Right lung (tissue), 5 donors: ENCODE results near the gene PAX8. TPM values are rescaled to one million over a fixed set of nuclear protein-coding genes. Genes with fewer than 3 reads are reported as not detected.
A peak's percentile ranks its signal among the peaks of the same experiment; 100 is the strongest.
"Not testable (repeated sequence)": the region's sequence is repeated elsewhere in the genome, so short reads cannot be mapped to it uniquely, and the experiment has no call there.

ENCODE experiments used
- DNase-seq, 2 donors: peaks; one replicate each; pipeline ENCODE4 v3.0.0-alpha.2; 2013
- polyA plus RNA-seq, 5 donors: library from polyadenylated mRNA; unstranded; fragments of 120-200 nt; gene quantifications; one replicate each; pipeline versions ENCODE4 v1.2.1 to v1.2.3, GENCODE V29; 2013; ENCODE audit warnings: inconsistent platforms in 1 of 5, low replicate concordance in 1 of 5; ENCODE audit not compliant: insufficient read length in 5 of 5, insufficient read depth in 1 of 5

Gene PAX8
- polyA plus RNA-seq, 5 donors = 2.0 to 14.5 (median 4.4) TPM

DNA sequence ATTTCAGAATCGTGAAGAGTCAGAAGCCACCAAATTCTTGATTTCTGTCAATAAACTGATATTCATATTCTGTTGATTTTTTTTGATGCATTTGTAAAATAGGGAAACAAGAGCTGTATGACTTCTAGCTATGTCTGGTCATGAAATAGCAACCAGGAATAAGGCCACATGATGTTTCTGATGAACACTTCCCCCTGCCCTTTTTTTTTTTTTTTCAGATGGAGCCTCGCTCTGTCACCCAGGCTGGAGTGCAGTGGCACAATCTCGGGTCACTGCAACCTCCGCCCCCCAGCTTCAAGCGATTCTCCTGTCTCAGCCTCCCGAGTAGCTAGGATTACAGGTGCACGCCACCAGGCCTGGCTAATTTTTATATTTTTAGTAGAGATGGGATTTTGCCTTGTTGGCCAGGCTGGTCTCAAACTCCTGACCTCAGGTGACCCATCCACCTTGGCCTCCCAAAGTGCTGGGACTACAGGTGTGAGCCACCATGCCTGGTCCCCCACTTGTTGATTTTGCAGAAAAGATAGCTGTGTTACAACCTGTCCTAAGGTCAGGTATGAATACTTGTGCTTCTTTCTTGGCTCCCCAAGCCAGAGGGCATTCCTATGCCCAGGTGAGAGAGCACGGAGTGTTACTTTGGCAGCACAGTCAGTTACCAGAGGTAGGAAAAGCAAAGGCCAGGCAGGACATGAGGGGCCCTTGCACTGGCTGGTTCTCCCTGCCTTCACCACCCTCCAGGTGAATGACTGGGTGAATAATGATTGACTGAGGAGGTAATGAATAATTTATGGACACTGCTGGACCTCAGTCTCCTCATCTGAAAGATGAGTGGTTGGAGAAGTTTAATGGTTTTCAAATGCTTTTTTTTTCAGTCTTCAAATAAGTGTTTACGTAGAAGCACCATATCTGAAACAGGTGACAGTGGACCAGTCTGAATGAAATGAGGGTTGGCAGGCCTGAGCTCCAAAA lies 39.6 kb downstream of the PAX8 start:
- DNase-seq = no peak

DNA sequence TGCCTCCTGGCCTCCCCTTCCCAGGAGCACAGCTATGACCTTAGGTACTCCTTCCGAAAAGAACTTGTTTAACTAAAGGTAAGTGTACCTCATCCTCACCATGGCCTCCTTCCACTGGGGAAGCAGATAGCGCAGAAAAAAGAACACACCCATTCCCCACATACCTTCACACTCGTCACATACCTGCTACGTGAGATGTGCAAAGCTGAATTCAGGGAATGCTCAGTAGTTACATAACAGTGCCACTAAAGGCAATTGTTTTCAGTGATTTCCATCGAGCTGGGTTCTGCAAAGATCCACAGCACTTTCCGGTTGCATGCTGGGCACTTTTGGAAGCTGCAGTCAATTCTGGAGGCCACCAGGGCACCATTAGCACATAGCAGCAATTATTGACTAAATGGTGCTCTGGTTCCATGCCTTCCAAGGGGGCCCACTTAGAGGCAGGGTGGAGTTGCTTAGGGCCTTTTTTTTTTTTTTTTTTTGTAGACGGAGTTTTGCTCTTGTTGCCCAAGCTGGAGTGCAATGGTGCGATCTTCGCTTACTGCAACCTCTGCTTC lies 41.0 kb downstream of the PAX8 start:
- DNase-seq = no peak

DNA sequence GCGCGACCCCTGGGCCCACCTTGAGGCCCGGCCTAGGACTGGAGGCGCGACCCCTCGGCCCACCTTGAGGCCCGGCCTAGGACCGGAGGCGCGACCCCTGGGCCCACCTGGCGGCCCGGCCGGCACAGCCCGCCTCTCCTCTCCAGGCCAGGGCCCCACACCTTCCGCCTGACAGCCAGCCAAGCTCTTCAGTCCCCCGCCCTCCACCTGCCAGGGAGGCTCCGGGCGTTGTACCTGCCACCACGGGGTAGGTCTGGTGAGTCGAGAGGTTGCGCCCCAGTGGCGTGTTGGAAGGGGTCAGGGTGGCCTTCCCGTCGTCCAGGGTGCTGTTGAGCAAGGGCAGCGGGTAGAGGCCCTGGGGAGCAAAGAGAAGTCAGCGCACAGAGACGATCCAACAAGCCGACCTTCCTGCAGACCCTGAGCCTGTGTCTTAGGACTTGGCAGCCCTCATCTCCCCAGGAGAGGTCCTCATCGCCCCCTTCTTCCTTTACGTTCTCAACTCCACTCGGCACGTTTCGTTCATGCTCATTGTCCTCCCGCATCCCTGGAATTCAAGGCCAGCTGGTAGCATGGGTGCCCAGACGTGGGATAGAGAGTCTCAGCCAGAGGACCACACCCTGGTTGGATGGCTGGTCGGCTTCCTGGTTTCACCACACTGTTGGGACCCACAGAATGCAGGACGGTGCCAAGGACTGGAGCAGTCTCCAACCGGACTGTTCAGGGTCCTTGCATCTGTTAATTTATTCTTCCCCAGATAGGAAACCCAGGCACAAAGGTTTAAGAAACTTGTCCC lies 42.2 kb downstream of the PAX8 start:
- no peak for DNase-seq

DNA sequence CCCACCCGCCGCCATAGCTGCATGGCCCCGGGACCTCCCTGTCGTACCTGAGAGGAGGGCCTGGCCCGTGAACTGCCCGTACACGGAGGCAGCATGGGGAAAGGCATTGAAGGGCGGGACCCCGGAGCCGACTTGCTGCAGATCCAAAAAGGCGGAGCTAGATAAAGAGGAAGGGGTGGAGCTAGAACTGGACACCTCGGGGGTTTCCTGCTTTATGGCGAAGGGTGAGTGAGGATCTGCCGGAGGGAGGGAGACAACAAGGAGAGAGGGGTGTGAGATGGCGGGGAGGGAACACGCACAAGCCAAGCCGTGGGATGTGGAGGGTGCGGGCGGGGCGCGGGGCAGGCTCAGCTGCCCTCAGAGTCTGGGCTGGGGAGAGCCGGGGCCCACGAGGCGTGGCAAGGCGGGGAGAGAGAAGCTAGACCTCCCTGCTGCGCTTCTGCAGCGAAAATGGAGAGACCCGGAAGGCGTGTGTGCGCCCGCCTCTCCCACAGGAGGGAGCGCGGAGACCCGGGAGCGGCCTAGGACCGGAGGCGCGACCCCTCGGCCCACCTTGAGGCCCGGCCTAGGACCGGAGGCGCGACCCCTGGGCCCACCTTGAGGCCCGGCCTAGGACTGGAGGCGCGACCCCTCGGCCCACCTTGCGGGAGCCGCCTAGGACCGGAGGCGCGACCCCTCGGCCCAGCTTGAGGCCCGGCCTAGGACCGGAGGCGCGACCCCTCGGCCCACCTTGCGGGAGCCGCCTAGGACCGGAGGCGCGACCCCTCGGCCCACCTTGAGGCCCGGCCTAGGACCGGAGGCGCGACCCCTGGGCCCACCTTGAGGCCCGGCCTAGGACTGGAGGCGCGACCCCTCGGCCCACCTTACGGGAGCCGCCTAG lies 43.1 kb downstream of the PAX8 start:
- DNase-seq = not testable (repeated sequence)

DNA sequence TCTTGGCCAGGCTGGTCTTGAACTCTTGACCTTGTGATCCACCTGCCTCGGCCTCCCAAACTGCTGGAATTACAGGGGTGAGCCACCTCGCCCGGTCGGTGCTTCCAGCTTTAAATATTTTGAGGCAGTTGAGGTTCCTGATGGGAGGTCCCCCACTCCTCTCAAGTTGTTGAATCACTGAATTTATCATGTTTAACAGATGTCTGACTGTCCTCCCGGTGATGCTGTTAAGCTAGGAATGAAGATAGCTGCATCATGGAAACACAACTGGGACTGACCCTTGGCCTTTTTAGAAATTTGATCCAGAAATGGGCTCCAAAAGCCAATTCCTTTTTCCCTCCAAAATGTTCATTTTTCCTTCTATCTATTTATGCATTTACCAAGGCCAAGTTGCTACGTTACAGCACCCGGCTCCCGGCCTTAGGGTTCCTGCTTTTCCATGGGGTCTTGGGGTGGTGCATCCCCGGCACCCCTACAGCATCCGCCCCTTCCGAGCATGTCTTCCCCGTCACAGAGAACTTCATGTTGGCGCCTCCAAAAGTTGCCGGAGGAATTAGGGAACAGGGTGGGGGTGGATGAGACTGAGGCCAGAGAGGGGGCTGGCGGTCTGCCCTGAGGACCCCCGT lies 43.9 kb downstream of the PAX8 start:
- no peak for DNase-seq

GRCh38 chr2:113233593-113234550 lies 44.8 kb downstream of the PAX8 start:
- no peak for DNase-seq

- DNase-seq = no peak
These were observed 46.0 kb downstream of the PAX8 start for GRCh38 chr2:113232740-113233139.

- no peak for DNase-seq
These were observed 46.6 kb downstream of the PAX8 start for GRCh38 chr2:113232123-113232522.

DNA sequence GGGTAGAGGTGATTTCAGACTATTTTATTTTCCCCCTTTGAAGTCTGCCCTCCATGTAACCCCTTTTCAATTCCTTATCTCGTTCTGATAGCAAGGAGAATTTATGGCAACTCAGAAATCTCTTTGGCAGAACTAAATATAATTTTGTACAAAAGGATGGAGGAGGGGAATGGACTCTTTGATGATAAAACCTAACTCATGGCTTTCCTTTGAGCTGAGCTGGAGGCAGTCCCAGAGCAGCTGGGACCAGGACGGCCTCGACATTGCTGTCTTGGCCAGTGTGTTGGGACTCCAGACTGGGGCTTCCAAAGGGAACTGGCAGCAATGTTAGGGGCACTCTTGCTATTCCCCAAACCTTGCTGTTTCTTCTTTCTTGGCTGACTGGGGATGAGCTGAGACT lies 47.7 kb downstream of the PAX8 start:
- DNase-seq = no peak

- no peak for DNase-seq
These were observed 48.2 kb downstream of the PAX8 start for GRCh38 chr2:113230531-113230930.

DNA sequence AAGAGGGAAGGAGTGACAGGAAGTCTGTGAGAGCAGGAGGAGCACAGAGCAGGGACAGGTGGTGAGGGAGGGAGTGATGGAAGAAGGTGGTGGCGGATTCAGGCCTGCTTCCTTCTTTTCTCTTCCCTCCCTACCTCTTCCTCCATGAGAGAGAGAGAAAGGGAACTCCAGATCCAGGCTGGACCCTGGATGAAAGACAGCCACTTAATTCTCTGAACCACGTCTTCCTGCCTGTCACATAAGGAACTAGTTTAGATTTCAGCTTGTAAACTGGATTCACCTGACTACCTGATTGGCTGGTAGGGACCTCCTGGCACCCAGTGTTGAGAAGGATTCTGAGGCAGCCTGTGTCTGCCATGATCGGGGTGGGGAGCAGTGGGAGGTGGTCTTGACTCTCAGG lies 48.9 kb downstream of the PAX8 start:
- DNase-seq = no peak

DNA sequence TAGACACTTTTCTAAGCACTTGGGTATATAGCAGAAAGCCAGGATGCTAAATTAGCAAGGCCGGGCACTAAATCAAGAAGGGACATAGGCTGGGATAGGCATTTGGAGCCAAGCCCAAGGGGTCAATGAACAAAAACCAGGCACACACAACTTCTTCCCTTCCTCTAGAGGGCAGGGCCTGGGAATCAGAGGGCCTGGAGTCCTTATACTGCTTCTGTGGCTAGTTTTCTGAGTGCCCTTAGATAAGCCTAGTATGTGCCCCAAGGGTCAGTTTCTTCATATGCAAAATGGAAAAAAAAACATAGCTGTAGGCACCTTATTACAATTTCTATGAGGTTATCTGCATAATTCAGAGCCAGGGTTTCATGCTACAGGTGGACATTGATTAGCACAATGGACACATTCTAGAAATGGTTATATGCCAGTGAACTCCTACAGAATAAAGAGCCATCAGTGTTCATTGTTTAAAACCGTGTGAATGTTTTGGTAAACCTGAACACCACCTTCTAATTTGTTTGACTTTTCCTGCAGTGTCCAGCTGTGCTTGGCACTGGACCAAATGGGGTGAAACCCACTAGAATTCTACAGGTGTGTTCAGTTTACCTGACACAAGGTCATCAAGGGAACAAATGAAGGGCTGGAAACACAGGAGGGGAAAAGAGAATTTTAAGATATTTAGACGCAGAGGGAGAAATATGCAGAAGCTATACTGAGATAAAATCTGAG lies 49.6 kb downstream of the PAX8 start:
- no peak for DNase-seq

GRCh38 chr2:113228351-113228750 lies 50.4 kb downstream of the PAX8 start:
- DNase-seq = no peak

DNA sequence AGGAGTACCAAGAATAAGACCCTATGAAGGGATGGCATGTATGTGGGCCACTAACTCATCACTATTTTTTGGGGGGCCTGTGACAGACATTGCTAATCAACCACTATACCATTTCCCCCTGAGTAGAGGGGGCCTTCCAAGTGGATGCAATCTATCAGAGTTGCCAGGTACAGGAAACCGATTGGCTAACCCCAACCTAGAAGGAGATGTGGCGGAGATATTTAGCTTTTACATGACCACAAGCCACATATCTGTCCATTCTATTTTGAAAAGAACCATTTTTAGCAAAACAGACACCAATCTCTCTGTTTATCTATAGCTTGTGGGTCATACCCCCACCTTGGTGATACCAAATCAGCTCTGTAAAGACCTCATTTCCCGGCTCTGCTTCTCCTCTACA lies 51.0 kb downstream of the PAX8 start:
- DNase-seq = no peak

GRCh38 chr2:113227290-113227689 lies 51.4 kb downstream of the PAX8 start:
- DNase-seq = no peak

DNA sequence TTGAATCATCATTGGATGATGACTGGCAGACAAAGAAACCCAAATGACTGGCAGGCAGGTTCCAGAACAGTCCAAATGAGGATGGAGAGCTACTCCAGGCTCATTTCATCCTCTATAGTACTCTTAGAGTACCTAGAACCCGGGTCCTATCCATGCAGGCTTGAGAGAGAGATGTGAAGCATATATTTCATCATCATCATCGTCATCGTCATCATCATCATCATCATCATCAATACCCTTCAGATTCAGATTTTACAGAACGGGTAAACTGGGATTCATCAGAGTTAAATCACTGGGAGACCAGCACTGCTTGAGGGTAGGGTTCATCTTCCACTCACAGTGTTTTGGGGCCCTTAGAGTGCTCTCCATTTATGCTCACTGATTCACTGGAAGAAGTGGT lies 52.3 kb downstream of the PAX8 start:
- no peak for DNase-seq

- DNase-seq = peak; percentile 43 to 55
These were observed 53.2 kb downstream of the PAX8 start for GRCh38 chr2:113225263-113226259.
